ENCODE results near the gene PLEKHA6.
A peak's percentile ranks its signal among the peaks of the same experiment; 100 is the strongest.

PLEKHA6 gene

DNA sequence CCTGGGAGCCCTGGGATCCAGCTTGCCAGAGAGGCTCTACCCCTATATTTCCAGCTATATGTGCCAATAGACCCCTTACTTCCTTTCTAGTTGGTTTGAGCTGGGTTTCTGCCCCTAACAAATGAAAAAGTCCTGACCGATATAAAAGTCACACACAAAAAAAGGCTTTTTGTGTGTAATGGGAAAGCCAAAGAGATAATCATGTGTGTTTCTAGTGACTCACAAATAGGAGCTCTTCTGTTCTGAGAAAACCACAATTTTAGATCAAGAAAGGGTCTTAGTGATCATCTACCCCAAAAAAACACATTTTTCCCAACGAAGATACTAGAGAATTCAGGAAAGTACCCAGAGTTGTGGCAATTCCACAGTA, 23.0 kb upstream of the PLEKHA6 start:
- no peak for DNase-seq

DNA sequence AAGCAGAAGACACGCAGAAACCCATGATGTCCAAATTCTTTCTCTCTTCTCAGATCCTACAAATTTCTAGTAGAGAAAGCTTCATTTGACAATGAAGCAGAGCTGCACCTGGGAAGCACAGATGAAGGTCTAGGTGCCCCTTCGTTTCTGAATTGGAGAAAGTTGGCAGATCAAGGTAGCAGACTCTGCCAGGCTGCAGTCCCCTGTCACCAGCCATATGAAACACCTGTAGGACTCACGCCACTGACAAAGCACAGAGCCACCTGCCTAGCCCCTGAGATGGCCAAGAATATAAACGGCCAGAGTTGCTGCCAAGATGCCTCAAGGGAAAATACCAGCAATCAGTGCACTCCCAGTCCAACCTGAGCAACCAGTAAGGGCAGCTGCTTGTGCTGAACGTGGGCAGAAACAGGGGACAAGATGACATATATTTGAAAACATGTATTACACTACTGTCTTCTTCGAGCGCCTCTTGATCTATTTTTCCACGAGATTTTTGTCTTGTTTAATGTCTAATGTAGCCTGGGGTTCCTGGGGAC, 20.6 kb upstream of the PLEKHA6 start:
- no peak for DNase-seq

DNA sequence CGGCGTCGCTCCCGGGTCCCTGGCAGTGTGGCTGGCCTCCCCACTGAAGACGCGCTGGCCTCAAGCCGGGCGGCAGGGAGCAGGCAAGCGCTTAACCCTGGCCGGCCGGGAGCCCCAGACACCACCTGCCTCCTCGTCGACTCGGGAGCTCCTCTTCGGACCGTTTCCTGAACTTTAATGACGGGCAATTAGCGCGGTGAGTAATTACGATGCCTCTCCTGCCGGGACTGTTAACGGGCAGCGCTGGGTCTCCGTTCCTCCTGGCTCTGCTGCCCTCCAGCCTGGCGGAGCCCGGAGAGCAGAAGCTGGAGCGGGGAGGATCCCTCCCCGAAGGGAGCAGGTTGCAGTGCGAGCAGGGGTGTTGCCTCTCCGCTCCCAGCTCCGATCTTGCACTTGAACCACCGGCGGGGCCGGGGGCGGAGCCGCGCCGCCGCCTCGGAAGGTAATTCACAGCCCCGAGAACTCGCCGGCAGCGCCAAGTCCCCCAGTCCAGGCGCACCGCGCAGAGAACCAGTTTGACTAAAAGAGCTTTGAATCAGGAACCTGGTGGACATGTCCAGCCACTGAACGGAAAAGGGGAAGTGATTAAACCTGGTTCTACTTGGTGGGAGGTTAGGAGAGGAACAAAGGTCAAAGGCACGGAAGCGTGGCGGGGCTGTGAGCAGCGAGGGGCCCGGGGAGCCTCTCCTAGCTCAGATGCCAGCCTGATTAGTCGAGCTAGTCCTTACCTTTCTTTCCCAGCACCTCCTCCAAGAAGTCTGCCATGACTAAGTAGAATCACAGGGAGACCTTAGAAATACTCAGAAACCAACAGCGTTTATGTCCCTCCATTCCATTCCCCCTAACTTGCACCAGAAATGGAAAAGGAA, 18.3 kb upstream of the PLEKHA6 start:
- no peak for DNase-seq

DNA sequence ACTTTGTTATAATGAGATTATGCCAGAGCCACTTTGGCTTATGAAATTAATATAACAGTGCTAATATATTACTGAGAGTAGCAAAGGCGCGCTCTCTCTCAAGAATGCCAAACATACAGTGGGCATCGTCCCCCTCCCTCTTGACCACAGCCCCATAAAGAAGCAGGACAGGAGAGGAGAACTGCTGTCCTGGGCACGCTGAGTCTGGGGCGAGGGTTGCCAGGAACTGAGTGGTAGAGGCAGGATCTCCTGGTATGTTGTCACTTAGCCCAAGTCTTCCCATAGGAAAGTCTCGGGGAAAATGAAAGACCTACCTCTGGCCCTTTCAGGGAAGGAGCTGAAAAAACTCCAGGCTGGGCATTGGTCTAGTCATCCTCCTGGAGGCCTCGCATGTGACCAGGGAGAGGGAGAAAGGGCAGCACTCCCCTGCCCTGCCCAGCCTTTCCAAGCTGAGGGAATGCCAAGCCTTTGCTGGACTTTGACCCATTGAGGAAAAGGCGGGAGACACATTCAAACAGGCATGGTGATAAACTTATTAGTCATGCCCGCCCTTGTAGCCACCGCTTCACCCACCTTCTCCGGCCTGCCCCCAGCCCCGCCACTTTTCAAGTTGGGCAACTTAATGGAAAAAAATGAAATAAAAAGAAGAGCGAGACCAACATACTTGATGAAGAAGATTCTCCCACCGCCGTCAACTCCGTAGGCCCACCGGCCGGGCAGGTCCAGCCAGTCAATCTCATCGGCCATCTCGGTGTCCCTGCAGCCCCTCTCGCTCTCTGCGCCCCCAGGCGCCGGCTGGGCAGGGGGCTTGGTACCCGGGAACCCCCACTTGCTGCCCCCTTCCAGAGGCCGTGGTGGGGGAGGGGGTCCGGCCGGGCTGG, 17.4 kb upstream of the PLEKHA6 start:
- no peak for DNase-seq

DNA sequence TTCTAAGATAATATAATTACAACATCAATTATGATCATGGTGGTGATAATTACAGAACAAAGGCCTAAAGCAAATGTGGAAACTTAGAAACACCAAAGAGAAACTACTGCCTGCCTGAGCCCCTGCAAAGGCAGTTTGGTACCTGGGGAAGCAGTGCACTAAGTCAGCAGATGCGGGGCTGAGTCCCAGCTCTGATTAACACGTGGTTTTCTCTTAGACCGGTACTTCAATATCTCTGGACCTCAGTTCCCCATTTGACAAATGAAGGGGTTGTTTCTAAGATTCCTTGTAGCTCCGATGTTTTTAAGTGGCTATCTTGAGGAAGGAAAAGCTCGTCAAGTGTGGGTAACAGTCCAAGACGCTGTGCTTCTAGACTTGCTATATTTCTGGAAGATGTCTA, 16.7 kb upstream of the PLEKHA6 start:
- no peak for DNase-seq

DNA sequence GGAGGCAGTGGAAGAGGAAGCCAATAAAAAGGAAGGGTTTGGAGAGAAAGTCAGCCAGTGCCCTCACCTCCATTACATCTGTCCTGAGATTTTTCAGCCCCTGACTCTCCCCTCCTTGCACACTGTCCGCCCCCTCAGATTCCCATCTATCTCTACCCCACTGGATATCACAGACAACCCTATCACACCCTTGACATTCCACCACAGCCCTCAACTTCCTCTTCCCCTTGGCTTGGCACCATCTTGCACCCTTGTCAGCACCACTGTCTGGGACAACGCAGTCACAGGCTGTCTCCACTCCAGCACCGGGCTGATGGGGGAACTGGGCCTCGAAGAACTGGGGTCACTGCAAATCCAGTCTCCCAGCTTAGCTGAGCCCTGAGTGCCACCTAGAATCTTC, 14.2 kb upstream of the PLEKHA6 start:
- no peak for DNase-seq

DNA sequence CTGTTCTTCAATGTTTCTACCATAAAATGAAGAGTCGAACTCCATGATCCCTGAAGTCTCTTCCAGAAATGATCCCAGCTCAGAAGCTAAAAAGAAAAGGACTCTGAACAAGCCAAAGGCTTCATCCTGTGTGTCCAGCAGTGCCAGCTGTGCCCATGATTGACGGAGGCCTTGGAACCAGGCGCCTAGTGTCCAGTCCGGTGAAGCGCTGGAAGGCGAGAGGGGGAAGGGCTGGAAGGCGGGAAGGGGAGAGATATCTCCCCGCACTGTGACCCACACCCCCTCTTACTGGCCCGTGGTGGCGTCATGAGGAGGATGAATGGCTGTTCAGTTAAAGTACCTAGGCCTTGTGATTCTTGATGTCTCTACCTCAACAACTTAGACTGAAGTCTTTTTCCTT, 10.4 kb upstream of the PLEKHA6 start:
- DNase-seq = no peak

DNA sequence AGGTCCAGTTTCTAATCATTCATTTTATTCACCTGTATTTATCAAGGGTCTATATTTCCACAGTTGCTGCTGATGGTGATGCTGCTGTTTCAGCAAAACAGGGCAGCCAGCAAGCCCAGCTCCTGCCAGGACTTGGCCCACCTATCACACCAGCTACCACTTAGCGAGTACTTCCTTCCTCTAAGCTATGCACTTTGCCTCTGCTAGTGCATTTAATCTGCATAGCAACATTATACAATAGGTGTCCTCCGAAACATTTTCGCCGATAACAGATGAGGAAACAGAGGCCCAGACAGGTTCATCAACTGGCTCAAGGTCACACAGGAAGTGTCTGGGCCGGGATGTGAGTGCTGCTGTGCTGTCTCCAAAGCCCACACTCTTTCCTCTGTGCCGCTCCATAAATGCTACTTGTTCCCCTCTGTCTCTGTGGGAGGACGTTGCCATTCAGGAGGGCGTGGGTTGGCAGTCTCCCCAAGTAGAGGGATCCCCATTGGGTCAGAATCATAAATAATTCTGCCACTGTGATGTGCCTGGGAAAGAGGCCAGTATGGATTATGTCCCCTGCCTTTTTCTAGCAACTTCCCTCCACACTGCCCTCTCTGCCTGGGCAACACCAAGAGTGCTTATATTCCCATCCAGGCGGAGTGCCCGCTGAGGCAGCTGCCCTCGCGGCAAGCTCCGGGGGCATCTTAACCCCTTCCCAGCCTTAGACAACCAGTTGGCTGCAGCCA, 9.4 kb upstream of the PLEKHA6 start:
- no peak for DNase-seq

DNA sequence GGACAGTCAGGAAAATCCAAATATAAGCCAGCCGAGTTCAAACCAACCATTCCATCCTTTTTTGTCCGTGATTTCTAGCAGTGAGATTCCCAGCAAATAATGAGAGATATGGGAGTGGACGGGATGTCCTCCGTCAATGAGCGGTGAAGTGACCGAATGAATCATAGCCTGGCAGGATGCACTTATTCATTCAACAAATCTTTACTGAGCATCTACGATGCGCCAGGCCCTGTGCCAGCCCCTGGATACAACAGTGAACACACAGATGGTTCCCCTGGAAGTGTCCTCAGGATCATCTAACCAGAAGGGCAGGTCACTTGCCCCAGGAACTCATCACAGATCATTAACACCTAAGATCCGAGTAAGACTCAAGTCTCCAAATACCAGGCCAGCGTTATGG, 8.2 kb upstream of the PLEKHA6 start:
- no peak for DNase-seq

DNA sequence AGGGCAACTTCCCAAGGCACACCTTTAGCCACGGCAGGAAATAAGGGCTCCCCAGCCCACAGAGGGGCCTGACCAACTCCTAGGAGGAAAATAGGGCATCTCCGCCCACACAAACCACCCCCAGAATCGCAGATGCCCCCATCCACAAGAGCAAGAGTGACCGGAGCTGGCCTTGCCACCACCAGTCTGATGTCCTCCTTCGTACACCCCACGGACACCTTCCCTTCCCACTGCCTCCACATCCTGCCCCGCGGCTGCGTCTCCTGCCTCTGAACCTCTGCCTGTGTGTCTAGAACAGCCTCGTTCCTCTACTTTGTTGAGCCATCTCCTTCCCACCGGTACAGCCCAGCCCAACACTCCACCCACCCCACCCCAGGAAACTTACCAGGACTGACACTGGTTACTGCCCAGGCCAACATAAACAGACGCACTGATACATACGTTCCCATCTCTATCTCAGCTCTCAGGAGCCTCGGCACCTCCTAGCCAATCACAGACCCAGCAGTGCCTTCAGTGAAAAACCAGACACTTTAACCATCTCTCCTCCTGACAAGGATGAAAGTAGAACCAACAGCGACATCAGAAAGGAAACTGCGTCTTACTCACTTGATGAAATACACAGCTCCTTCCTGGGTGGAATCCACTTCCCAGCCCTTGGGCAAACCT, 7.6 kb upstream of the PLEKHA6 start:
- no peak for DNase-seq

DNA sequence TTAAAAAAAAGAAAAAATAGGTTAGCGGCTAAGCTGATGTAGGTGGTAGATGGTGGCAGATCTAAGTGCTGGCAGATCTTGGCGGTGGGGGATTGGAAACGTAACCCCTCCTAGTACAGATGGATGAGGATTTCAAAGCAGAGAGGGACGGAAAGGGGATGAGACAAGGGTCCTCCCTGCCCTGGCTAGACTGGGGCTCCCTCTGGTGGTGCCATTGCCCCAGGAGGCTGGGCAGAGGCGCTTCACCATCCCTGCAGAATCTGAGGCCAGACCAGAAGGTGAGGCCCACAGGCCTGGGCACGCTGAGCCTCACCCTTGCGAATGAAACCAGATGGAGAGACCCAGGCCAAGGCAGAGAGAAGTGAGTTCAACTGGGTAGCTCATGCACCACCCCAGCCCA, 7.0 kb upstream of the PLEKHA6 start:
- no peak for DNase-seq

DNA sequence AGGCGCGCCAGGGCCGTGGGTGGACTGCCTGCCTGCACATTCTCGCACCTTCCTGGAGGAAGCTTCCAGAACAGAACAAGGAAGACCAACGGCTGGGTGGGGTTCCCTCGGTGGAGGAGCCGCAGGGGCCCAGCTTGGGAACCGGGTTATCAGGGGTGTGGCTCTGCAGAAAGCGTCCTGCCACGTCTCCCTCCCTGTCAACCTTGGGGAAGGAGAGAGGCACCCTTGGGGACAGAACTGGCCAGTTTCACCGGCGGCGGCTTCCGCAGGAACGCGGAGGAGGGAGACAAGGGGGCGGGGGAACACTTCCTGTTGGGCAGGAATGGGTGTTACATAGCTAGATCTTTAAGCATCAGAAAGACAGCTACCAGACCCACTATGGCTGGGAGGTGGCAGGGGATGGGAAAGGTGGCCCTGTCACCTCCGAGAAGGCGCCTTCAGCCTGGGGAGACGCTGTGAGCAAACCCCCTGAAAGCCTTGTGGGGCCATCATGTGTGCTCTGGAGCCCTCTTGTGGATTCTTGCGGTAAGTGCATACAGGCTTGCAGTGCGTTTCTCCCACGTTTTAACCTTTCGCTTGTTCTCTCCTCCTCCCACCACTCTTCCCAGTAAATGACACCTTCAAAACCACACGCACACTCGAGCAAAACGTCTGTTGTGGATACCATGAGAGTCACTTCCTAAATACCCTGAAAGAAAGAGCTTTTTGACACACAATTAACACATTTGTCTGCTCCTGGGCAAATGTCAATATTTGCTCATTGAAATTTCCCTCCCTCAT, 3.8 kb upstream of the PLEKHA6 start:
- peak in 1 of 2 experiments; percentile 60 for DNase-seq

DNA sequence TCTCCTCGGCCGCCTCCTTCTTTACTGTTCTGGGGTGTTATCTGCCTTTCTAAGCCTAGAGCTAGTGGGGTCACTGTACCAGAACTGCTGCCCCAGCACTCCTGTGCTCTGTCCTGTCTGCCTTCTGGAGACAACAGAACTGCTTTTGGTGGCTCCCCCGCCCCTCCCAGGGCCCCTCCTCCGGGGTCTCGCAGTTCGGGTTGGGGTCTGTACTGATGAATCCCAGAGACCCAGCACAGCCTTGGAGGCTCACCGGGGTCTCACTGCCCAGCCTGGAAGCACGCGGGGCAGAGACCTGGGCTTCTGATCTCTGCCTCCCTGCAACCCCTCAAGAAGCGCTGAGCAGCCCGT, 3.2 kb upstream of the PLEKHA6 start:
- DNase-seq = no peak

DNA sequence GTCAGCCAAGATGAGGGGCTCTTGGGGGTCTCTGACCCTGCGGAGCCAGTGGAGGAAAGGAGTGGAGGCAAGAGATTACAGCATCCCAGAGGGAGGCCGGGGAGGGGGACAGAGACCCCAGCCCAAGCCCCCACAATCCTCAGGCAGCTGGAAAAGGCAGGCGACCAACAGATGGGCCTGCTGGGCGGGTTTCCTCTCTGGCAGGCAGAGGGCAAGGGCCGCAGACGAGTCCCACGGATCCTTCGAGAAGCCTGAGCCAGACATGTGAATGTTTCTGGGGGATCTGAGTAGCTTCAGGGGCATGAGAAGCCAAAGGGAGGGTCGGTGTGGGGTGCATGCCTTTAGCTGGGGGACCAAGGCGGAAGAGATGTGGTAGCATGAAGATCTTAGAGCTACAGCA, 2.1 kb upstream of the PLEKHA6 start:
- DNase-seq = no peak

DNA sequence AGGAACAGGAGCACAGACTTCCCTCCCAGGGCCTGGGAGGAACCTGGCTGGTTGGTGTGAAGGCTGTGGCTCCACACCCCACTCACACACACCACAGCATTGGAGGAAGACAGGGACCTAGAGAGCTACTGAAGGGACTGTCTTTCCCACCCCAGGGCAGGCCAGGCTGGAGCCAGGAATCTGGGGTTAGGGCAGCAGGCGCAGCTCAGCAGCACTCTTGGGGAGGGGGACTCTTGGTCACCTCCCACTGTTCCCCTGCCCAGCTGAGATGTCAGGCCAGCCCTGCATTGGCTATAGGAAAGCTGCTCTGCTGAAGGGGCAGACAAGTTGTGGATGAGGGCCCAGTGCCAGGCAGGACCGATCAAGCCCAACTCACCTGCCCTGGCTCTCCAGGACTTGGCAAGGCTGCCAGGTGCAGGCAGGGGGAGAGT, 1.6 kb upstream of the PLEKHA6 start:
- no peak for DNase-seq

DNA sequence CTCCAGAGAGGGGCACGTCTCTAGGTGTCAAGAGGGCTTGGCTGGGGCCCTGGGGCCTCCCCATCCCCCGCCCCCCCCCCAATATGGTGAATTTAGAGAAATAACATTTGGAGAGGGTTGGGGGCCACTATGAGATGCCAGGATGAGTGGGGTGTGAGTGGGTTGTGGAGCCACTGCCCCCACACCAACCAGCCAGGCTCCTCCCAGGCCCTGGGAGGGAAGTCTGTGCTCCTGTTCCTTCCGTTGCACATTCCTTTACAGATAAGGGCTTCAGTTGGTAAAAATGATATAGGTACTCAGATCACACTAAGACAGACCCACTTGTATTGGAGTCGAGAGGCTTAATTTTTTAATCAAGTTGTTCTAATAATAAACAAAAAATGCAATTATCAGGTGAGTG, 585 bp upstream of the PLEKHA6 start:
- DNase-seq = no peak

DNA sequence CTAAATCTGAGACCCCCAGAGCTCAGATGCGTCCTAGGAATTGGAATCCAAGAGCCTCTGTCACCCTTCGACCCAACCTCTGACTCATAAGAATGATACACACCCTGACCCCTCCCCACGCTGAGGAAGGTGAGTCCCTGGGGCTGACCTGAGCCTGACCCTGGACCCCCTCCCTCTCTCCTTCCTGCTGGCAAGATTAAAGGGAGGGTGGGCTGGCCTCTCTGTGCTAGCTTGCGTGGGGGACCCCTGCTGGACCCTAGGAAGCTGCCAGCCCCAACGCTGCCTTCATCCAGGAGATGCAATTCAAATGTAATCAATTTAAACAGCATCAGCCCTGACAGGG, 627 bp downstream of the PLEKHA6 start:
- DNase-seq = no peak

DNA sequence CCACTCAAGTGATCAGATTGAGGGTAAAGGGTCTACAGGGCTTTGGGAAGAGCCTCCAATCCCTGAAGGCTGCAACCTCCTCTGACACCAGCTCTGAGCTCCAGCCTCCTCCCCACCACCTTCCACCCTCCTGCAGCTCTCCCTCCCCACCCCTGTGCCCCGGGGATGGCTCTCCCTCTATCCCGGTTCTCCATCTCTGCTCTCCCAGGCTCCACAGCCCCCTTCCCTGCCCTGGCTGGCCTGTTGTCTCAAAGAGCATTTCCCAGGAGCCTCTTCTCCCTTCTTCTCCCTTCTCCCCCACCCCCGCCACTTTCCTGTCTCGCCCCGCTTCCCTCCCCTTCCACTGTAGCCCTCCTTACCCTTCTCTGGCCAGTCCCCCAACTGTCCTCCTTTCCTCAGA, 1.1 kb downstream of the PLEKHA6 start:
- DNase-seq = no peak

DNA sequence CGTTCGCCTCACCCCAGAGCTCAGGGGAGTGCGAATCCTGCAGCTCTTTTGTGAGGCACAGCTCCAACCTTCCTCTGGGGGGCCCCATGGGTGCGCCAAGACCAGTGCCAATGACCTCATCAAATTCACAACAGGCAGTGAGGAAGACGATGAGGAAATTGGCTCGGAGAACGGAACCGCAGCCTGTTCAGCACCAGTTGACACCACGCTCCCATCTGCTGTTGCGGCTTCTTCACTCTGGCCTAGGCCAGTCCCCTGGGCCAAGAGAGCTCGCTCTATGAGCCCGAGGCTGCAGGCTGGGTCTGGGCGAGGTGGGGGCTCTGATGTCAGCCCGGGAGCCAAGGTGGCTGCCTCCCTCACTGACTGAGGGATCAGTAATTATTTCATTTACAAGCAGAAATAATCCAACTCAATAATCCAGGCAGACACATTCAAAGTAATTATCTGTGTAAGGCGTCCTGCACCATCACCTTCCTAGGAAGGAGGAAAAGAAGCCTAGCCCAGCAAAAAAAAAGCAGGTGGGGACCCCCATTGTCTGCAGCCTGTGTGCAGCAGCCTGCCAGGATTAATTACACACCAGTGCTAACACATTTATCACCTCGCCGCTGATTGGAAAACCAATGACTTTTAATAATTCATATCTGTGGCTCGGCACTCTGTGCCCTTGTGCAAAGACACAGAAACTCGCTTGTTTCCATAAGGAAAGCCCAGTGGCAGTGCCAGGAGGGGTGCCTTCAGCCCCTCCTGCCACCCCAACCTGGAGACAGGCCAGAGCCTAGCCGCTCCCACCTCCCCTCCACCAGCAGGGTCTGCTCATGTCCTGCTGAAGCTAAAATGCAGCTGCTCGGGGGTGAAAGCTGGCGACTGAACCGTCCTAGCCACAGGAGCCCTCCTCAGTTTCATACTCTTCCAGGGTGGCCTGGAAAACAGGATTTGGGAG, 1.9 kb downstream of the PLEKHA6 start:
- no peak for DNase-seq

DNA sequence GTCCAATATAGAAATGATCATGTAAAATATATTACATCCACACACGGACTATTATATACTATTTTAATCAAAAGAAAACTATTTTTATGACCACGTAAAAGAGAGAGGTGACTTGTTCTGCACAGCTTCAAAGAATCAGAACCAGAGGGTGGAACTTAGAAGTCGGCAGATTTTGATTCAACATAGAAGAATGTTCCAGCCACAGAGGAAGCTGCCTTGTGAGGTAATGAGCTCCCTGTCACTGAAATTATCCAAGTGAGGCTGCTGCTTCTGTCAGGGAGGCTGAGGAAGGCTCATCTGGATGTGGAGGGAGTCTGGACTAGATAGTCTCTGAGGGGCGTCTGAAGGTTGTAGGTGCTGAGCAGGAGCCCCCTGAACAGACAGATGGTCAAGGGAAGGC, 2.7 kb downstream of the PLEKHA6 start:
- DNase-seq = no peak

DNA sequence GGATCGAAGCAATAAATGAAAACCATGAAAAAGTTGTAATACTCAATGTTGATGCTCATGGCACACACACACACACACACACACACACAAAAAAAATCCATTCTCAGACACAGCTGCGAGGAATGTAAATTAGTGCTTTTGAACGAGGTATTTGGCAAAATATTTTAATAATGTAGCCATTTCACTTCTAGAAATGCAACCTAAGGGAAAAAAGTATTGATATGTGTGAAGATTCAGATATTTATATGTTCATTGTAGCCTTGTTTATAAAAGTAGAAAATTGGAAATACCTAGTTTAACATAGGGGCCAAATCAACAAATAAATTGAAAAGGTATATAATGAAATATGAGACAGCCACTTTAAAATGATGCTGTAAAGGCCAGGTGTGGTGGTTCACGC, 3.8 kb downstream of the PLEKHA6 start:
- DNase-seq = no peak

Measured in SW 1271 (cell line).